AG04450 (cell line): ENCODE measurements around the gene VARS1. TPM values are rescaled to one million over a fixed set of nuclear protein-coding genes. Genes with fewer than 3 reads are reported as not detected.

Experiments
- CTCF ChIA-PET: fragments of 300-600, 350-600 bp; formaldehyde crosslinking; extraction: SDS; loops from one replicate; lab custom pipeline; 2022; ENCODE audit warnings: antibody characterized with exemption, inconsistent platforms; lab: Charles Lee
- POLR2A ChIA-PET: fragments of 350-600 bp; formaldehyde crosslinking; extraction: SDS; loops from one replicate; lab custom pipeline; 2021; ENCODE audit warnings: antibody characterized with exemption, inconsistent platforms; lab: Yijun Ruan, JAX
- DNase-seq: peaks from one replicate; pipeline ENCODE4 v3.0.0-alpha.2; 2011; ENCODE audit warnings: low read depth, low spot score
- H3K27ac ChIP-seq: one replicate; pipeline ENCODE4 v1.5.1; 2012; ENCODE audit warnings: low read depth, low read length, control low read depth
- H3K27me3 ChIP-seq: one replicate; pipeline ENCODE4 v1.6.0; 2012; ENCODE audit warnings: low read length; ENCODE audit not compliant: control insufficient read depth, insufficient read depth
- H3K4me3 ChIP-seq: 2 replicates; pipeline ENCODE4 v1.5.1; 2011; ENCODE audit warnings: mild to moderate bottlenecking, low read depth, low read length, control low read depth
- H3K9me3 ChIP-seq: 2 replicates; pipeline ENCODE4 v1.5.1; 2012; ENCODE audit warnings: low read length; ENCODE audit not compliant: control insufficient read depth, insufficient read depth
- polyA plus RNA-seq: library from polyadenylated mRNA; depleted of rRNA; stranded (reverse); fragments of >200 nt; gene quantifications from 2 replicates; pipeline ENCODE4 v1.2.3, GENCODE V29; 2011
- TF ChIP-seq, protein P1 (sequence below): IDR thresholded peaks from 2 replicates; pipeline ENCODE4 v1.5.1; 2011; ENCODE audit warnings: low read depth, low read length, control low read depth, inconsistent platforms

Gene VARS1
- polyA plus RNA-seq, 1 experiment = 16.0 TPM

DNA sequence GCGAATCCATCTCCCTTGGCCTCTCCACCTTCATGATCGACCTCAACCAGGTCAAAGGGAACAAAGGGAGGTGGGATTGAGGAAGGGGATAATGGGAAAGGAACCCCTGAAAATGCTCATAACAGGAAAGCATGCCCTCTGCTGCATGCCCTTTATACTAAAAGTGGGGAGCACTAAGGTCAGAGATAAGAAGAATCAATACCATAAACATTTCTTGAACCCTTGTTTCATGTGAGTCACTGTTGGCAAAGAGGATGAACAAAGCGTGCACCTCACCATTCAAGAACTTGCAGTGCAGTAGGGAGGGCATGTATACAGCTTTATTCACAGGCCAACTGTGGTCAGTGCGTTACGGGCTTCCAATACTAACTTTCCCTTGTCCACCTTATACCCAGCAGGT lies 34.8 kb downstream of the VARS1 start:
- Histone ChIP-seq H3K27ac (no peak overlapping the region), H3K27me3 (no peaks in the 10 kb centered on the region), H3K9me3 (no peaks in the 10 kb centered on the region), H3K4me3 (no peak overlapping the region)
- no peak for DNase-seq
- ChIA-PET CTCF (no interaction called here), POLR2A (no interaction called here)
- TF ChIP-seq, protein P1, sequence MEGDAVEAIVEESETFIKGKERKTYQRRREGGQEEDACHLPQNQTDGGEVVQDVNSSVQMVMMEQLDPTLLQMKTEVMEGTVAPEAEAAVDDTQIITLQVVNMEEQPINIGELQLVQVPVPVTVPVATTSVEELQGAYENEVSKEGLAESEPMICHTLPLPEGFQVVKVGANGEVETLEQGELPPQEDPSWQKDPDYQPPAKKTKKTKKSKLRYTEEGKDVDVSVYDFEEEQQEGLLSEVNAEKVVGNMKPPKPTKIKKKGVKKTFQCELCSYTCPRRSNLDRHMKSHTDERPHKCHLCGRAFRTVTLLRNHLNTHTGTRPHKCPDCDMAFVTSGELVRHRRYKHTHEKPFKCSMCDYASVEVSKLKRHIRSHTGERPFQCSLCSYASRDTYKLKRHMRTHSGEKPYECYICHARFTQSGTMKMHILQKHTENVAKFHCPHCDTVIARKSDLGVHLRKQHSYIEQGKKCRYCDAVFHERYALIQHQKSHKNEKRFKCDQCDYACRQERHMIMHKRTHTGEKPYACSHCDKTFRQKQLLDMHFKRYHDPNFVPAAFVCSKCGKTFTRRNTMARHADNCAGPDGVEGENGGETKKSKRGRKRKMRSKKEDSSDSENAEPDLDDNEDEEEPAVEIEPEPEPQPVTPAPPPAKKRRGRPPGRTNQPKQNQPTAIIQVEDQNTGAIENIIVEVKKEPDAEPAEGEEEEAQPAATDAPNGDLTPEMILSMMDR = no peak

DNA sequence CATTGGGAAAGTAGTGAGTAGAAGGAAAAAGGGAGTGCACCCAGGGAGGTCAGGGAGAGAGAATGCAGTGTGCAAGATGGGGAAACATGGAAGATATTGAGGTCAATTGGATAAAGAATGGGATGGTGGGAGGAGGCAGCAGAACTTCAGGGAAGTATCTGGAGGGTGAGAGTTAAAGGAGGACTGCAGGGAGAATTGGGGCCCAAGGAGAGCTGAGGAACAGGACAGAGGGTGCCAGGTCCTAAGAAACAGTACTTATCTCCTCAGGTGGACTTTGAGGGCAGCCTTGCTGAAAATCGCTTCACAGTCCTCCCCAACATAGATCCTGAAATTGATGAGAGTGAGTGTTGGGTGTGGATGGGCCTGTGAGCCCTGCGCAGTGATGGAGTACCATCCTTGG lies 37.3 kb downstream of the VARS1 start:
- CTCF ChIA-PET = interaction anchor here (1.7 kb wide), 3 partner anchors 11 to 33 kb away, joined by 4 to 9 read pairs (median 8); no protein-coding TSS in a partner anchor
- no peaks in the 10 kb centered on the region for H3K9me3 ChIP-seq
- H3K27ac ChIP-seq = no peak overlapping the region
- no peaks in the 10 kb centered on the region for H3K27me3 ChIP-seq
- no peak overlapping the region for H3K4me3 ChIP-seq
- POLR2A ChIA-PET = no interaction called here
- TF ChIP-seq, protein P1 = no peak
- DNase-seq = no peak

DNA sequence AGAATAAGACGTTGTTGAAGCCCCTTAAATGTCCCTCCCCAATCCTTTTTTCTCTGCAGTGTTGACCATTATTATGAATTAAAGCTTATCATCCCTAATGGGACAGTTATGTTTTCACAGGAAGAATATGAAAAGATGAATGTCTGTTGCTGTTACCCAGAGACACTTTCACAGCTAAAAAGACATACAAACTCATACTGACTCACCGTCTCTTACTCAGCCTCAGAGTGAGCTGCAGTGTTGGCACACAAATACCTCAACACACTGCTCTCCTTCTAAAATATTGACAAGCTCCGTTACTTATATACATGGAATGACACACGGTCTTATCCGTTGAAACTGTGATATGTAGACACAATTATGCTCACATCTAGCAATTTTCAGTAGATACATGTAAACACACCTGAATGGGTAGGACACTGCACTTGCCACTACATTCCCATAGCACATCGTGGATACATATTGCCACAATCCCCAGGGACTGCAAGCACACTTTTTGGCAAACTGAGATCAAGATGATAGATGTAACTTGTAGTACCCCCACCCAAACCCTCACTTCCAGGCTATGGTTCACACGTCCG lies 42.7 kb downstream of the VARS1 start:
- no peak for DNase-seq
- Histone ChIP-seq H3K27ac (peak overlapping the region; percentile 21), H3K4me3 (no peak overlapping the region), H3K9me3 (no peaks in the 10 kb centered on the region), H3K27me3 (no peaks in the 10 kb centered on the region)
- TF ChIP-seq, protein P1 = no peak
- POLR2A ChIA-PET = interaction anchor here (0.7 to 1.1 kb wide), 6 partner anchors 13 to 1080 kb away, joined by 3 to 6 read pairs (median 4); partner anchors contain the start of genes C6orf47, CLIC1, DHX16 and MSH5
- CTCF ChIA-PET = interaction anchor here (0.5 to 1.7 kb wide), 4 partner anchors 11 to 96 kb away, joined by 3 to 10 read pairs (median 6); no protein-coding TSS in a partner anchor

DNA sequence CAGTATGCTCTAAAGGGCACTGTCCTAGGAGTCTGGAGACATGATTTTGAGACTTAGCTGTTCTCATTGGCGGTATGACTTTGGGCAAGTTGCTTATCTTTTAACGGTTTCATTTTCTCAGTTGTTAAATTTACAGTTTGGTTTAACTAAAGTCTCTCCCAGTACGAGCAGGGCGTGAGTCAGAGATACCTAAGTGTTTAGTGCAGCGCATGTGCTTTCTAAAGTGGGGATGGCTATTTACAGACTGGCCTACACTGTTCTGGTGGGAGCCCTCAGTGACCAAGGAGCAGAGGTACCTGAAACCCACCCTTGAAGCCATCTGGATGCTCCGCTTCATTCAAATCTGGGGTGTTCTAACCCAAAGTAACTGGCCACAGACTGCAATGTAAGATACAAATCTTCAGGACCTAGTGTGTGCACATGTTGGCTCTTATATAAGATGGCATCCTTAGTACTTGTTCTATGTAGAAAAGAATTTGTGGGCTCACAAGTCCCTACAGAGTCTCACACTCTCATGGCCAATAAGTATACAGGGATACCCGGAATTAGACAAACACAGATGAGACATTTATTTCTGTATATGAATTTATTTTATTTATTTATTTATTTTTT lies 45.0 kb downstream of the VARS1 start:
- no peaks in the 10 kb centered on the region for H3K27me3 ChIP-seq
- no peak overlapping the region for H3K27ac ChIP-seq
- ChIA-PET CTCF (no interaction called here), POLR2A (no interaction called here)
- TF ChIP-seq, protein P1 = no peak
- no peak for DNase-seq
- H3K9me3 ChIP-seq = no peaks in the 10 kb centered on the region
- no peak overlapping the region for H3K4me3 ChIP-seq

DNA sequence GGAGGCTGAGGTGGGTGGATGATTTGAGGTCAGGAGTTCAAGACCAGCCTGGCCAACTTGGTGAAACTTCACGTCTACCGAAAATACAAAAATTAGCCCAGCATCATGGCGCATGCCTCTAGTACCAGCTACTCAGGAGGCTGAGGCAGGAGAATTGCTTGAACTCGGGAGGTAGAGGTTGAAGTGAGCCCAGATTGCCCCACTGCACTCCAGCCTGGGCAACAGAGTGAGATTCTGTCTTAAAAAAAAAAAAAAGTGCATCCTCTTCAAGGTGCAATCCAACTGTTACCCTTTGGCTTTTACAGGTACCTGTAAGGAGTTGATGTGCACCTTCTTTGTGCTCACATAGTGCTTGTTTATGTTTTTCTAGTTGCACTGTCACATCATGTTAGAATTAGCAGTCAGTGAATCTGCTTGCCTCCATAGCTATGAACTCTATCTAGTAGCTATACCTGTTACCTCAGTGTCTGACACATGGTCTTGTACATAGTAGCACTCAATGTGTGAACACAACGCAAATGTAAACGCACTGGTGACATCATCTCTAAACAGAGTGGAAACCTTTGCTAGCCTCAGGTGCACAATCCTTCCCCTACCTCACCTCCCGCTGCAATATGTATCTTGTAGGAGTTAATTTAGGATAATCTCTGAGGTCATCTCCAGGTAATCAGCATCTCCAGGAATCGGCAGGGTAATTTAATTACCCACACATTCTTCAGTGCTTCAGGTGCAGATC lies 46.1 kb downstream of the VARS1 start:
- H3K27me3 ChIP-seq = no peaks in the 10 kb centered on the region
- H3K9me3 ChIP-seq = no peaks in the 10 kb centered on the region
- CTCF ChIA-PET = no interaction called here
- DNase-seq = no peak
- TF ChIP-seq, protein P1 = no peak
- POLR2A ChIA-PET = no interaction called here
- H3K4me3 ChIP-seq = no peak overlapping the region
- H3K27ac ChIP-seq = no peak overlapping the region
